GM10248 (cell line): ENCODE measurements around the gene RBP7.

Source experiments
- CTCF ChIA-PET: fragments of 300-600 bp; sonication (Branson Sonifier 250); formaldehyde crosslinking; extraction: SDS; loops from one replicate; lab custom pipeline; 2021; ENCODE audit warnings: antibody characterized with exemption; lab: Yijun Ruan, JAX
- POLR2A ChIA-PET: fragments of 350-650 bp; sonication (Branson Sonifier 250); formaldehyde crosslinking; extraction: SDS; loops from one replicate; lab custom pipeline; 2020; ENCODE audit warnings: antibody characterized with exemption; lab: Yijun Ruan, JAX
- DNase-seq: peaks from one replicate; pipeline ENCODE4 v3.0.0; 2012; ENCODE audit errors: extremely low spot score
- TF ChIP-seq, protein P1 (sequence below): IDR thresholded peaks from 2 replicates; pipeline ENCODE4 v1.5.1; 2012; ENCODE audit warnings: mild to moderate bottlenecking, low read depth; ENCODE audit errors: extremely low read depth, missing control alignments, control extremely low read depth

The RBP7 gene

DNA sequence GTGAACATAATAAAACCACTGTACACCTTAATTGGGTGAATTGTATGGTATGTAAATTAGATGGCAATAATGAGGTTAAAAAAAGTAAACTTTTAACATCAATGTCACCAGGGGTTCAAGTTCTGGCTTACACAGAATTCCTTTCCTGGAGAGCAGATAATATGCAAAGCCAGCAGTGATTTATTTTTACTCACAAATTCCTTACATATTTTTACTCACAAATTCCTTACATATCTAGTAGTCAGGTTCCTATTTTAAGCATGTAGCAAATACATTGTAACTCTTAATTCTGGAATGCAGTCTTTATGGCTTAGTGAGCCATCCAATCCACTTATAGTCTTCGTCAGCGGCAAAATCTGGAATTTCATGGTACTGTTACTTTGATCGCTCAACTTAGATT lies 34.4 kb downstream of the RBP7 start:
- no peak for DNase-seq
- TF ChIP-seq, protein P1, sequence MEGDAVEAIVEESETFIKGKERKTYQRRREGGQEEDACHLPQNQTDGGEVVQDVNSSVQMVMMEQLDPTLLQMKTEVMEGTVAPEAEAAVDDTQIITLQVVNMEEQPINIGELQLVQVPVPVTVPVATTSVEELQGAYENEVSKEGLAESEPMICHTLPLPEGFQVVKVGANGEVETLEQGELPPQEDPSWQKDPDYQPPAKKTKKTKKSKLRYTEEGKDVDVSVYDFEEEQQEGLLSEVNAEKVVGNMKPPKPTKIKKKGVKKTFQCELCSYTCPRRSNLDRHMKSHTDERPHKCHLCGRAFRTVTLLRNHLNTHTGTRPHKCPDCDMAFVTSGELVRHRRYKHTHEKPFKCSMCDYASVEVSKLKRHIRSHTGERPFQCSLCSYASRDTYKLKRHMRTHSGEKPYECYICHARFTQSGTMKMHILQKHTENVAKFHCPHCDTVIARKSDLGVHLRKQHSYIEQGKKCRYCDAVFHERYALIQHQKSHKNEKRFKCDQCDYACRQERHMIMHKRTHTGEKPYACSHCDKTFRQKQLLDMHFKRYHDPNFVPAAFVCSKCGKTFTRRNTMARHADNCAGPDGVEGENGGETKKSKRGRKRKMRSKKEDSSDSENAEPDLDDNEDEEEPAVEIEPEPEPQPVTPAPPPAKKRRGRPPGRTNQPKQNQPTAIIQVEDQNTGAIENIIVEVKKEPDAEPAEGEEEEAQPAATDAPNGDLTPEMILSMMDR, result no peak
- ChIA-PET CTCF (interaction anchor here (1.6 kb wide), 1 partner anchor 158 kb away, joined by 5 read pairs; no protein-coding TSS in a partner anchor), POLR2A (no interaction called here)

DNA sequence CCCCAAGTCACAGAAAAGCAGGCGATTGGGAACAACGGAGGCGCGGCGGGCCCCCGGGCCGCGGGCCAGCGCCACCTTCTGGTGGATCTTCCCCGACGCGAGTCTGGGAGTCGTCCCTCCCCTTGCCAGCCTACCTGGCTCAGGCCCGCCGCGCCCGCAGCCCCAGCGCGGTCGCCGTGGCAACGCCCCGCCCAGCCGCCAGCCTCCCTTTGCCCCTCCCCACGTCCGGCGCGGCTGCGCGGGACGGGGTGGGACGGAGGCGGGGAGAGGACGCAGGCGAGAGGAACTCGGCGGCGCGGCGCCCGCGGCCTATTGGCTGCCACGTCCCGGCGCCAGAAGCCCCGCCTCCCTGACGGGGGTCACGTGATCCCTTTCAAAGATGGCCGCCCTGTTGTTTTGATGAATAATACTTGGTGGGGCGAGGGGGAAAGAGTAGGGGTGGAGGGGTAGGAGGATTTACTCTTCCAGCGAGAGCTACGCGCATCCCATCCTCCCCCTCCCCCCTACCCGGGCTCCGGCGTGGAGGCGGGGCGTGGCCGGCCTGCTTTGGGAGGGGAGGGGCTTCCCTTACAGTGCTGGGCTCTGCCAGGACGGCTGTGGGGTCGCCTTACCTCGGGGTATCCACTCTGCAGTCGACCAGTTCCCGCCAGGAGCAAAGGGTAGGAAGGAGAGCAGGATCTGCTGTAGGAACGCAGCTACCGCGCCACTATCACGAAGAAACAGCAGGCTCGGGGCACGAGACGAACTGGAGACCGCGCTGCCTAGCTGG lies 35.7 kb downstream of the RBP7 start, which contains the start of gene UBE4B:
Gene UBE4B (plus strand): TSS at position 369 of the 769 bp plus-strand sequence. CDS start 713 bp downstream, outside the sequence.
- ChIA-PET CTCF (interaction anchor here (1.0 to 2.1 kb wide), 5 partner anchors 10 to 155 kb away, joined by 3 to 4 read pairs (median 4); no protein-coding TSS in a partner anchor), POLR2A (no interaction called here)
- TF ChIP-seq, protein P1, result peak; percentile 85
- DNase-seq, result peak; percentile 99

DNA sequence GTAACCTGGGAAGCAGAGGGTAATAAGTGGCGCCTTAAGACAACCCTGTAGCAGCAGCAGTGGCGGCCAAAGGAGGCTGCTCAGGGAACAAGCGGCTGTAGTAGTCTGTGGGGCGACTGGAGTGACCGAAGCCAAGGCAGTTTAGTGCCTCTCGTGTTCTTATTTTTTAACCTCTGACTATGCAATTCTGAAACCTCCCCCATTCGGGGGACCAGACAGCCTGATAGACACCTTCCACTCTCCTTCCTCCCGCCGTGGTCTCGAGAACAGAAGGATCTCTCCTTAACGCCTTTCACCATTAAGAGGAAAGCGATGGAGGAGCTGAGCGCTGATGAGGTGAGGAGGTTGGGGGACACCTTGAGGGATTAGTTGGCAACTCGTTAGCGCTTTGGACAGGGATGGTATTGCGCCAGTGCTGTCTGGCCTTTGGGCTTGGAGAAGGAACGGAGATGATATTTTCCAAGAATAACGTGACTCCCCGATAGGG lies 36.4 kb downstream of the RBP7 start:
- POLR2A ChIA-PET, result no interaction called here
- TF ChIP-seq, protein P1, result no peak
- no peak for DNase-seq
- CTCF ChIA-PET, result interaction anchor here (1.0 to 2.1 kb wide), 5 partner anchors 10 to 156 kb away, joined by 3 to 4 read pairs (median 4); no protein-coding TSS in a partner anchor

DNA sequence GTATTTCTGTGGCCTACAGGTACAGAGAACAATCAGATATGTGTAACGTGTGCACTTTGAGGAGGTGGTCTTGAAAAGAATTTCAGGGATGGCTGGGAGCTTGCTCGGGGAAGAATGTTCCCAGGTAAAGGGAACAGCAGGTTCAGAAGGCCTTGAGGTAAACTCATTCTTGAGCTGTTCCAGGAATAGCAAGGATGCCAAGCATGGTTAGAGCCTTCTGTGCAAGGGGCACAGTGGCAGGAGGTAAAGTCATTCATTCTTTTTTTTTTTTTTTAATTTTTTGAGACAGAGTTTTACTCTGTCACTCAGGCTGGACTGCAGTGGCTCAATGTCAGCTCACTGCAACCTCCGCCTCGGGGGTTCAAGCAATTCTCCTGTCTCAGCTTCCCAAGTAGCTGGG lies 45.7 kb downstream of the RBP7 start:
- ChIA-PET POLR2A (interaction anchor here (0.6 to 0.7 kb wide), 2 partner anchors 100 to 843 kb away, joined by 3 read pairs; no protein-coding TSS in a partner anchor), CTCF (interaction anchor here (0.6 to 1.3 kb wide), 2 partner anchors 9 to 1327 kb away, joined by 3 to 4 read pairs; partner anchors contain the start of gene UBE4B)
- TF ChIP-seq, protein P1, result no peak

DNA sequence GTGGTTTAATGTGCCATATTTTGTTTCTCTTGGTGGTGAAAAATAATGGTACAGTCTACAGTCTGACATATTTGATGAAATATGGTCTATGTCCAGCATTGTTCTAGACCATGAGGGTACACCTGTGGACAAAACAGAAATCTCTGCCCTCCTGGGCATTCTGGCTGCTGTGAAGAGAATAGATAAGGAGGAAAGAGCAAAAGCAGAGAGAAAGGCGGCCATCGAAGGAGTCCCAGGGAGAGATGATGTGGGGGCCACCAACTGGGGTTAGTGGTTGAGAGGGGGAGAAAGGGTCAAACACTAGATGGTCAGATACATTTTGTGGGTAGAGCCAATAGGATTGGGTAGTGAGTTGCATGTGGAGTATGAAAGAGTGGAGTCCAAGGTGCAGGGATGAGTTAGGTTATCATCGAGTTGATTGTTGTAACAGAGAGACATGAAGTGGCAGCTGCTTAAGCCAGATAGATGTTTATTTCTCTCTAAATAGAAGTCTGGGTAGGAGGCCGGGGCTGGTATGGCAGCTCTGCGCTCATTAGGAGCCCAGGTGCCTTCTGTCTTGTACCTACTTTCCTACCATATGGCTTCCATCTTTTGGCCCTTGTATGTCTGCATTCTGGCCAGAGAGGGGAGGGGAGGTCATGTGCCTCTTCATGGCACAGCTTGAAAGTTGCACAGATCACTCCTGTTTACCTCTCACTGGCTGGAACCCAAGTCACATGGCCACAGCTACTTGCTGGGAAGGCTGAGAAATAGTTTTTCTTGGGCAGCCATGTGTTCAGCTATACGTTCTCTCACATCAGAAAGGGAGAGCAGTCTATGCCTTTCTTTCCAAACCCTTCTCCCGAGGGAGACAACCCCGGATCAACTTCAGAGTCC lies 48.7 kb downstream of the RBP7 start:
- CTCF ChIA-PET, result interaction anchor here (1.4 to 1.8 kb wide), 2 partner anchors 13 to 53 kb away, joined by 3 to 5 read pairs; no protein-coding TSS in a partner anchor
- DNase-seq, result no peak
- TF ChIP-seq, protein P1, result no peak
- POLR2A ChIA-PET, result interaction anchor here (0.6 kb wide), 1 partner anchor 106 kb away, joined by 3 read pairs; no protein-coding TSS in a partner anchor

More for the DNA sequence above, 45.7 kb downstream of the RBP7 start:
- DNase-seq, result no peak
